SIG-M5 (cell line): ENCODE measurements around the gene SH3GLB2.
"Not testable (repeated sequence)": the region's sequence is repeated elsewhere in the genome, so short reads cannot be mapped to it uniquely, and the experiment has no call there.

Experiments used
- DNase-seq: peaks from one replicate; lab custom pipeline; 2025; lab: John Stamatoyannopoulos, UW

The SH3GLB2 gene

GRCh38 chr9:129053020-129053419 is 24.9 kb upstream of the SH3GLB2 start:
- DNase-seq, result no peak

GRCh38 chr9:129052592-129052991 is 24.5 kb upstream of the SH3GLB2 start:
- no peak for DNase-seq

GRCh38 chr9:129042016-129042415 is 13.9 kb upstream of the SH3GLB2 start:
- no peak for DNase-seq

- DNase-seq, result no peak
Measured at GRCh38 chr9:129040113-129040643, 12.0 kb upstream of the SH3GLB2 start.

GRCh38 chr9:129038109-129038852 is 10.2 kb upstream of the SH3GLB2 start:
- DNase-seq, result no peak

GRCh38 chr9:129037767-129038098 is 9.6 kb upstream of the SH3GLB2 start:
- no peak for DNase-seq

- DNase-seq, result no peak
Measured at GRCh38 chr9:129036923-129037766, 9.0 kb upstream of the SH3GLB2 start.

- peak; percentile 97 for DNase-seq
Measured at GRCh38 chr9:129036241-129036922, 8.3 kb upstream of the SH3GLB2 start, which contains the start of gene MIGA2. MIGA2 (plus strand) TSS chr9:129036626; CDS start chr9:129040595, 3,969 bp downstream.

- DNase-seq, result not testable (repeated sequence)
Measured at GRCh38 chr9:129035838-129036237, 7.7 kb upstream of the SH3GLB2 start.

GRCh38 chr9:129033216-129033615 is 5.1 kb upstream of the SH3GLB2 start:
- no peak for DNase-seq

GRCh38 chr9:129032541-129033159 is 4.5 kb upstream of the SH3GLB2 start:
- no peak for DNase-seq

GRCh38 chr9:129031514-129031913 is 3.4 kb upstream of the SH3GLB2 start:
- DNase-seq, result no peak

- DNase-seq, result no peak
Measured at GRCh38 chr9:129030191-129030590, 2.1 kb upstream of the SH3GLB2 start.

GRCh38 chr9:129027685-129028191 is 393 bp downstream of the SH3GLB2 start:
- no peak for DNase-seq

- no peak for DNase-seq
Measured at GRCh38 chr9:129027224-129027684, 877 bp downstream of the SH3GLB2 start.

GRCh38 chr9:129026442-129027223 is 1.5 kb downstream of the SH3GLB2 start:
- DNase-seq, result no peak

- no peak for DNase-seq
Measured at GRCh38 chr9:129023908-129024233, 4.3 kb downstream of the SH3GLB2 start.

- DNase-seq, result no peak
Measured at GRCh38 chr9:129023036-129023907, 4.9 kb downstream of the SH3GLB2 start.

GRCh38 chr9:129022037-129022436 is 6.1 kb downstream of the SH3GLB2 start:
- no peak for DNase-seq

GRCh38 chr9:129021091-129021490 is 7.0 kb downstream of the SH3GLB2 start:
- no peak for DNase-seq
